DND-41 (cell line): ENCODE measurements around the gene PIPOX.

Experiments used
- ATAC-seq: fragments of 200-7000 bp; cut with Tn5 transposase; 3 replicates; pipeline ENCODE4 v1.9.1; 2021; ENCODE audit warnings: low read depth; ENCODE audit not compliant: insufficient read depth
- DNase-seq: peaks from one replicate; pipeline ENCODE4 v3.0.0-alpha.2; 2020
- H2AFZ ChIP-seq: 2 replicates; pipeline ENCODE4 v1.6.0; 2012; ENCODE audit warnings: low read depth, low read length
- H3K27ac ChIP-seq: 2 replicates; pipeline ENCODE4 v1.5.1; 2012; ENCODE audit warnings: low read length, inconsistent platforms
- H3K27me3 ChIP-seq: fragments of 200-600 bp; sonication (generic); 2 replicates; pipeline ENCODE4 v1.6.0; 2012; ENCODE audit warnings: low read length, mild to moderate bottlenecking, inconsistent platforms; ENCODE audit not compliant: insufficient read depth, poor library complexity
- H3K36me3 ChIP-seq: 2 replicates; pipeline ENCODE4 v1.5.1; 2012; ENCODE audit warnings: low read length, inconsistent platforms; ENCODE audit not compliant: insufficient read depth
- H3K4me1 ChIP-seq: 2 replicates; pipeline ENCODE4 v1.5.1; 2012; ENCODE audit warnings: mild to moderate bottlenecking, low read length; ENCODE audit not compliant: insufficient read depth
- H3K4me2 ChIP-seq: 2 replicates; pipeline ENCODE4 v1.6.0; 2012; ENCODE audit warnings: mild to moderate bottlenecking, moderate library complexity, low read length, inconsistent platforms; ENCODE audit not compliant: insufficient read depth
- H3K4me3 ChIP-seq, 2 experiments: fragments of 200-600 bp in 1 of 2; shearing (Covaris generic) in 1 of 2; 2 replicates each; pipeline ENCODE4 v1.5.1; 2012 to 2016; ENCODE audit warnings: inconsistent platforms in 2 of 2, low read length in 2 of 2, mild to moderate bottlenecking in 2 of 2, low read depth in 1 of 2, moderate library complexity in 1 of 2
- H3K79me2 ChIP-seq: 2 replicates; pipeline ENCODE4 v1.6.0; 2012; ENCODE audit warnings: low read length, inconsistent platforms; ENCODE audit not compliant: insufficient read depth
- H3K9ac ChIP-seq: 2 replicates; pipeline ENCODE4 v1.6.0; 2012; ENCODE audit warnings: low read depth, mild to moderate bottlenecking, inconsistent platforms, low read length, moderate library complexity
- H3K9me3 ChIP-seq: 2 replicates; pipeline ENCODE4 v1.5.1; 2012; ENCODE audit warnings: low read length, moderate library complexity, mild to moderate bottlenecking, inconsistent platforms; ENCODE audit not compliant: insufficient read depth, severe bottlenecking
- H4K20me1 ChIP-seq: 2 replicates; pipeline ENCODE4 v1.6.0; 2012; ENCODE audit warnings: low read length; ENCODE audit not compliant: insufficient read depth
- EZH2 ChIP-seq: IDR thresholded peaks from 3 replicates; pipeline ENCODE4 v1.6.1; 2012; ENCODE audit warnings: borderline replicate concordance, low read depth, mild to moderate bottlenecking, moderate library complexity, low read length, inconsistent platforms; ENCODE audit not compliant: severe bottlenecking
- TF ChIP-seq, protein P1 (sequence below): IDR thresholded peaks from 2 replicates; pipeline ENCODE4 v1.5.1; 2012; ENCODE audit warnings: borderline replicate concordance, low read length, moderate library complexity, mild to moderate bottlenecking; ENCODE audit not compliant: poor library complexity, severe bottlenecking; ENCODE audit errors: extremely low read depth

The PIPOX gene

GRCh38 chr17:29102046-29102445, 59.1 kb downstream of the PIPOX start:
- Histone ChIP-seq H3K36me3 (peaks cover 89% of the 10 kb centered on the region), H2AFZ (no peak overlapping the region), H3K27me3 (no peaks in the 10 kb centered on the region), H3K79me2 (no peaks in the 10 kb centered on the region), H3K4me1 (no peaks in the 10 kb centered on the region), H3K9ac (no peak overlapping the region), H3K4me3 (no peak overlapping the region), H3K9me3 (no peaks in the 10 kb centered on the region), H3K27ac (no peak overlapping the region), H4K20me1 (peaks cover 6% of the 10 kb centered on the region), H3K4me2 (no peak overlapping the region)
- DNase-seq (no peak), ATAC-seq (no peak)
- TF ChIP-seq, protein P1, sequence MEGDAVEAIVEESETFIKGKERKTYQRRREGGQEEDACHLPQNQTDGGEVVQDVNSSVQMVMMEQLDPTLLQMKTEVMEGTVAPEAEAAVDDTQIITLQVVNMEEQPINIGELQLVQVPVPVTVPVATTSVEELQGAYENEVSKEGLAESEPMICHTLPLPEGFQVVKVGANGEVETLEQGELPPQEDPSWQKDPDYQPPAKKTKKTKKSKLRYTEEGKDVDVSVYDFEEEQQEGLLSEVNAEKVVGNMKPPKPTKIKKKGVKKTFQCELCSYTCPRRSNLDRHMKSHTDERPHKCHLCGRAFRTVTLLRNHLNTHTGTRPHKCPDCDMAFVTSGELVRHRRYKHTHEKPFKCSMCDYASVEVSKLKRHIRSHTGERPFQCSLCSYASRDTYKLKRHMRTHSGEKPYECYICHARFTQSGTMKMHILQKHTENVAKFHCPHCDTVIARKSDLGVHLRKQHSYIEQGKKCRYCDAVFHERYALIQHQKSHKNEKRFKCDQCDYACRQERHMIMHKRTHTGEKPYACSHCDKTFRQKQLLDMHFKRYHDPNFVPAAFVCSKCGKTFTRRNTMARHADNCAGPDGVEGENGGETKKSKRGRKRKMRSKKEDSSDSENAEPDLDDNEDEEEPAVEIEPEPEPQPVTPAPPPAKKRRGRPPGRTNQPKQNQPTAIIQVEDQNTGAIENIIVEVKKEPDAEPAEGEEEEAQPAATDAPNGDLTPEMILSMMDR: no peak
- no peak for TF ChIP-seq EZH2

GRCh38 chr17:29102741-29103181, 59.8 kb downstream of the PIPOX start:
- no peak overlapping the region for H3K27ac ChIP-seq
- H3K27me3 ChIP-seq: no peaks in the 10 kb centered on the region
- H3K79me2 ChIP-seq: no peaks in the 10 kb centered on the region
- no peaks in the 10 kb centered on the region for H3K4me1 ChIP-seq
- H3K9ac ChIP-seq: no peak overlapping the region
- no peak overlapping the region for H3K4me3 ChIP-seq
- H3K9me3 ChIP-seq: no peaks in the 10 kb centered on the region
- TF ChIP-seq, protein P1: no peak
- no peak for TF ChIP-seq EZH2
- ATAC-seq: no peak
- peaks cover 89% of the 10 kb centered on the region for H3K36me3 ChIP-seq
- DNase-seq: no peak
- H3K4me2 ChIP-seq: no peak overlapping the region
- no peak overlapping the region for H2AFZ ChIP-seq
- peaks cover 4% of the 10 kb centered on the region for H4K20me1 ChIP-seq

DNA sequence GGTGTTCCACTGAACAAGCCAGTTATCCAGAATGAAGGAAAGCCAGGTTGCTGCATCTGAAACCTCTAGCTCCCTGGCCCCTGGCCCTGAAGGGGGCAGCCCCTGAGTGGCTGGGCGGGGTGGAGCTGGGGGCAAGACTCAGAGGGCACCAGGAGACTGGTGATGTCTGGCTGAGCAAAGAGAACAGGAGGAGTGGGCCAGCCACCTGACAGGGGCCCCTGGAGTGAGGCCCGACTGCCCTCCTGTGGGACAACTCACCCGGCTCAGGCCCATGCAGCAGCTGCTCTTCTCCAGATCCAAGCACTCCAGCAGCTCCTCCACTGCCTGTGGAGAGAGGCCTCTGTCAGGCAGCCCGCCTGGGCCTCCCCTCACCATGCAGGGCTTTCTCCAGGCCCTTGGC, 60.4 kb downstream of the PIPOX start:
- no peak for DNase-seq
- Histone ChIP-seq H3K27me3 (no peaks in the 10 kb centered on the region), H3K9me3 (no peaks in the 10 kb centered on the region), H3K9ac (no peak overlapping the region), H3K4me3 (no peak overlapping the region), H3K4me1 (no peaks in the 10 kb centered on the region), H3K27ac (no peak overlapping the region), H3K36me3 (peaks cover 89% of the 10 kb centered on the region), H3K79me2 (no peaks in the 10 kb centered on the region), H4K20me1 (peaks cover 2% of the 10 kb centered on the region), H2AFZ (no peak overlapping the region), H3K4me2 (no peak overlapping the region)
- TF ChIP-seq, protein P1: no peak
- TF ChIP-seq EZH2: no peak
- ATAC-seq: no peak
